GM18907 (cell line): Measurements from ENCODE around the gene CDKAL1.

ENCODE experiments used
- ATAC-seq: cut with Tn5 transposase; IDR thresholded peaks from one replicate; pipeline ENCODE4 v1.9.1; 2021; ENCODE audit warnings: mild to moderate bottlenecking, moderate library complexity; ENCODE audit not compliant: unreplicated experiment

CDKAL1 gene

DNA sequence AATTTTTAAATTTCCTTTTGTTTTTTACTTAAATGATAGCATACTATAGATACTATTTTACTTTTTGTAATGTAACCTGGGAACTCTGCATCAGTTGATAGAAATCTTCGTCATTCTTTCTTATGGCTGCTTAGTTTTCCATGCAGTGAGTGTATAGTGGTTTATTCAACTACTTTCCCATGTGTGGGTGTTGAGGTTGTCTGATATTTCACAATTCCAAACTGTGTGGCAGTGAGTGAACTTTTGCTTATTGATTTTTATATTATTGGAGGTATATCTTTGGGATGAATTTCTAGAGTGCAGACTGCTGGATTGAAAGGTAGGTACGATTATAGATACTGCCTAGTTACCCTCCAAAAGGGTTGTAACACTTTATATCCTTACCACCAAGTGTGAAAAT, 136.5 kb downstream of the CDKAL1 start:
- ATAC-seq, result no peak

GRCh38 chr6:20672038-20672437, 137.8 kb downstream of the CDKAL1 start:
- no peak for ATAC-seq

- no peak for ATAC-seq
Observed at GRCh38 chr6:20673458-20673857, 139.2 kb downstream of the CDKAL1 start.

- no peak for ATAC-seq
Observed at GRCh38 chr6:20674664-20675063, 140.4 kb downstream of the CDKAL1 start.

GRCh38 chr6:20678831-20679352, 144.6 kb downstream of the CDKAL1 start:
- no peak for ATAC-seq

DNA sequence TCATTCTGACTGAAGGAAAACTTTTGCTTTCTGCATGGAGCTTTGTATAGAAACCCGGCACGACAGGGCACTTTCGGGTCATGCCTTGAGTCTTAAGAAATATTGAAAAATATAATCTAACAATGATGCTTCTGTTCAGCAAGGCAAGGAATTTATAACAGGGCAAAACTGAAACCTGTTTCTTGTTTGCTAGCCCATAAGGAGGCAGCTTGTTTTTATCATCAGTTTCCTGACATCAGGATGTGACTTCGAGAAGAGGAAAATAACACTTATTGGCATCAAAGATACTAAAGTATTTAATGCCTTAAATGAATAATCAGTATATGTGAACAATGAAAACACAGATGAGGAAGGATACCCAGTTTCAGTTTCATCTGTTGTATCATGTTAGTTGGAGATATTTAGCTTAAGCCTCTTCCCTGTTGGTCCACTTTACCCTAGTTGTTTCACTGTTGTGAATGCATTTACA, 146.5 kb downstream of the CDKAL1 start:
- peak; percentile 70 for ATAC-seq

- ATAC-seq, result peak; percentile 48
Observed at GRCh38 chr6:20681243-20681684, 147.0 kb downstream of the CDKAL1 start.

DNA sequence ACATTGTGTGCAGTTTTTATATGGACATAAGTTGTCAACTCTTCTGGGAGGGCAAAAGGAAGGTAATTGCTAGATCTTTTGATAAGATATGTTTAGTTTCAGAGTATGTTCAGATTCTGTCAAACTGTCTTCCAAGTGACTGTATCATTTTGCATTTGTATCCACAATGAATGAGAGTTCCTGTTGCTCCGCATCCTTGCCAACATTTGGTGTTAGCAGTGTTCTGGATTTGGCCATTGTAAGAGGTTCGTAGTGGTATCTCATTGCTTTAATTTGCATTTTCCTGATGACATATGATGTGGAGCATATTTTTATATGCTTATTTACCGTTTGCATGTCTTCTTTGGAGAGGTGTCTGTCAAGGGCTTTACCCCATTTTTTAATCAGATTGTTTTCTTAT, 150.2 kb downstream of the CDKAL1 start:
- no peak for ATAC-seq

DNA sequence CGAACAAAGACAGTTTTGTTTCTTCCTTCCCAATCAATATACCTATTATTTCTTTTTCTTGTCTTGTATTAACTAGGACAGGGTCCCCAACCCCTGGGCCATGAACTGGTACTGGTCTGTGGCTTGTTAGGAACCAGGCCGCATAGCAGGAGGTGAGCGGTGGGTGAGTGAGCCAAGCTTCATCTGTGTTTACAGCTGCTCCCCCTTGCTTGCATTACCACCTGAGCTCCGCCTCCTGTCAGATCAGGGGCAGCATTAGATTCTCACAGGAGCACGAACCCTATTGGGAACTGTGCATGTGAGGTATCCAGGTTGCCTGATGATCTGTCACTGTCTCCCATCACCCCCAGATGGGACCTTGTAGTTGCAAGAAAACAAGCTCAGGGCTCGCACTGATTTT, 151.9 kb downstream of the CDKAL1 start:
- no peak for ATAC-seq

DNA sequence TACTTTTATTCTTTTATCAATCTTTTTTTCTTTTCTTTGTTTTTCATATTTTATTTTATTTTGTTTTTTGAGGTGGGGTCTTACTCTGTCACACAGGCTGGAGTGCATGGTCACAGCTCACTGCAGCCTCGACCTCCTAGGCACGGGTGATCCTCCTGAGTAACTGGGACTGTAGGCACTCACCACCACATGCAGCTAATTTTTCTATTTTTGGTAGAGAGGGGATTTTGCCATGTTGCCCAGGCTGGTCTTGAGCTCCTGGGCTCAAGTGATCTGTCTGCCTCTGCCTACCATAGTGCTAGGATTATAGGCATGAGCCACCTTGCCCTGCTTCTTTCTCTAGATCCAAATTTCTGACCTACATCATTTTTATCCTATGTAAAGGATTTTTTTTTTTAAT, 153.2 kb downstream of the CDKAL1 start:
- ATAC-seq, result peak; percentile 42

DNA sequence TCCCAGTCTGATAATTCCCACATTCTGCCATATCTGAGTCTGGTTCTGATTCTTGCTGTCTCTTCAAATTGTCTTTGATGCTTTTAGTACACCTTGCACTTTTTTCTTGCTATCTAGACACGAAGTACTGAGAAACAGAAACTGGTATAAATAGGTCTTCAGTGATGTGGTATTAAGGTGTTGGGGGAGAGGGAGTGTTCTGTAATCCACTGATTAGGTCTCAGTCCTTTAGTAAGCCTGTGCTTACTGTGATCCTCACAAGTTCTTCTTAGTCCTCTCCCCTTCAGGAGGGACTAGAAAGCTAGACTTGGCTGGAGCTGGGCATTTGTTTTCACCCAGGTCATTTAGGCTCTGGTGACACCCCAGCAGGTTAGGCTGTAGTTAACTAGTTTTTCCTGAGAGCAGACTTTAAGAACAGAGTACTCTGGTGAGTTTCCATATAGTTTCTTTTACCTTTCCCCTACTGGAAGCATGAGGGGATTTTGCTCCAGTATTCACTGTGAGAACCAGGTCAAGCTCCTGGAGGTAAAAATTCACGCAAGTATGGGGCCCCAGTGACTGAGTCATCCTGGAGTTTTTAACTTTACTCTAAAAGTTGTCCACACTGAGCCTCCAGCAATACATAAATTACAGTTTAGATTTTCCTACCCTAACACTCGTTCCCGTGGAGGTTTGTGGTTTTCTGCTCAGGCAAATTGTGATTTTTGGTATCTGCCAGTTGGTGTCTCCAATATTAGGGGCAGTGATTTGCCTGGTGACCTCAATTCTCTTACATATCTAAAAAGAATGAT, 154.6 kb downstream of the CDKAL1 start:
- ATAC-seq, result peak; percentile 86

- ATAC-seq, result no peak
Observed at GRCh38 chr6:20691185-20691584, 156.9 kb downstream of the CDKAL1 start.

DNA sequence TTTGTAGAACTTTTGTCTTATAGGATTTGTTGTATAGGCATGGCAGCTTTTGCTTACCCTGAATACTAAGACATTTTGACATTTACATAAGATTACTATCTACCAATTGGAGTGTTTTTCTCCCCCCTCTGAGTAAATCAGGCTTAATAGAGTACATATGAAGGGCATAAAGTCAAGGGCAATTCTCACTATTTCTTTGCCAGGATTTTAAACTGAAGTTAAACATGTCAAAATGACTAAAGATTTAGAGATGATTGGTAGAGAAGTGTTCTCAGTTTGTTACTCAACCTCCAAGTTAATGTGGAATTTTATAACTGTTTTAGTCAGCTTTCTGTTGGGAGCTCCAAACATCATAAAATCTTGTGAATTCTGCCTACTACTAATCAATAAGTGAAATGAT, 157.8 kb downstream of the CDKAL1 start:
- no peak for ATAC-seq

DNA sequence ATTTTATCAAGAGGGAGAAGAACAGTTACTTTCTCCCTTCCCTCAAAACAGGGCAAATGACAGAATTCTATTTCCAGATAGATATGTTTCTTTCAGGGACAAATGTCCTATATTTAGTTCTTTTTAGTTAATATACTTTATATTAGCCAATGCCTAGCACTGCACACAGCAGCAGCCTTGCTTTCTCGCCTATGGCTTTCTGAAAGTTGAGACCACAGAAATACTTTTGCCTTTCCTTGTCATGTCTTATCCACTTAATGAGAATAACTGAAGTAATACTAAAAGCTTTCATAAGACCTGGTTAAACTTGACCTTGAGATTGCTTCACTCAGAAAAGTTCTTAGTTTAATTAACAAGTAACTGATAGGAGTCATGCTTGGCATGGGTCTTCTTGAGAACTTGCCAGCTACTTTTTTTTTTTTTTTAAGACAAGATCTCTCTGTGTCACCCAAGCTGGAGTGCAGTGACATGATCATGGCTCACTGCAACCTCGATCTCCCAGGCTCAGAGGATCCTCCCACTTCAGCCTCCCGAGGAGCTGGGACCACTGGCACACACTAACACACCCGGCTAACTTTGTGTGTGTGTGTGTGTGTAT, 159.3 kb downstream of the CDKAL1 start:
- ATAC-seq, result no peak

DNA sequence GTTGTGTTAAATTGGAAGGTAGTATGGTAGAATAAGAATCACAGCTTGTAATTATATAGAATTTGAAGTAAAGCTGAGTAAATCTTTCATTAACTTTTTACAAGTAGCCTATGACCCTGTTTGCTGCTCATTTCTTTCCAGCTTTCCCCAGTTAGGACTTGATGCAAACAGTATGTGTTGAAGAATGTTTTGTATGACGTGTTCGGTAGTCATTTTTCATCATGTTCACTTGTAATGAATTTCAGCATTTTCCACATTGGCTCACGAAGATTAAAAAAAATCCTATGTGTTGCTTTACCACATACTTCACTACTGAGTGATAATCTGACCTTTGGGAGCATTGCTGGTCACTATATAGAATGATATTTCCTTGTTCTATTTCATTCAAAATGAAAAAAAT, 162.4 kb downstream of the CDKAL1 start:
- no peak for ATAC-seq

DNA sequence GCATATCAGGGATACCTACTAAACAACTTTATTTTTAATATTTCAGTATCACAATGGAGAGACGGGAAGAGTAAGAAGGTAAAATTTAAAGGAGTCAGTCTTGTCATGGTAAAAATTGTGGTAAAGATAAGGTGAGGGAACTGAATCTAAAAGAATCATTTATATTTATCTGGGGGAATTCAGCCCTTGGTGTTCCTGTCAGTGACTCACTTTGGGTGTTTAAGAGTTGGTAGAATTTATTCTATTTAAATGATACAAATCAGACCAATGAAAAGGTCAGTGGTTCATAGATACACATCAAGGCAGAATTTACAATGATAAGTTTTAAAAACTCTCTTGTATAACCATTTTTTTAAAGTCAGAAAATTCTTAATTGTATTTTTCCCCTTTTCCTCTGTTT, 164.4 kb downstream of the CDKAL1 start:
- no peak for ATAC-seq

DNA sequence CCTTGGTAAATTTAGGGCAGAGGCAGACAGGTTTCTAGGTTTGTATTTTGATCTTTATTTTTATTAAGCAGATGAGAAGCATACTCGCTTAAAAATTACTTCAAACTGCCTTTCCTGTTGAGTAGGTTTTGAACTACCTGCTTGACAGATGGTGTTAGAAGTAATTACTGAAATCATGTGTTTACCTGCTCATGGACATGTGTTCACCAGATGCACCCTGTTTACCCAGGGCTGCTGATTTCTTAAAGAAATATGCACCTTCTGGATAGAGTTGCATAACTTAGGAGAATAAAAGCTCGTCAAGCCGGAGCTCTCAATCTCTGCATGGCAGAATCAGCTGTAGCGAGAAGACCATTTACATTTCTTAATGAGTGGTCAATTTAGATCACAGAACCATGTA, 165.1 kb downstream of the CDKAL1 start:
- no peak for ATAC-seq

GRCh38 chr6:20700375-20700774, 166.1 kb downstream of the CDKAL1 start:
- no peak for ATAC-seq

DNA sequence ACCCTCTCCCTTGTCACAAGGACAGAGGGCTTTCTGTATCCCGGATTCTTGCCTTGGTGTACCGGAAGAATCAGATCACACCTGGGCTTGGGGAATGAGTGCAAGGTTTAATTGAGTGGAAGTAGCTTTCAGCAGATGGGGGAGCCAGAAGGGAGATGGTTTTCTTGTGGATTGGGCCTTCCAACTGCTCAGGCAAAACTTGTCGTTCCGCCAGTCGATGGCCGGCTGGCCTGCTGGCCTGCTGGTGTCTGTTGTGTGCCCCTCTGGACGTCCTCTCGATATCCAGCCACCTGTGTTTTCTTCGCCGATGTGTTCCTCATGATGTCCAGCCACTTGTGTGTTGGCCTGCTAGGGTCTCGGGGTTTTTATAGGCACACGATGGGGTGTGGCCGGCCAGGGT, 168.1 kb downstream of the CDKAL1 start:
- ATAC-seq, result no peak

GRCh38 chr6:20703049-20703448, 168.8 kb downstream of the CDKAL1 start:
- no peak for ATAC-seq

DNA sequence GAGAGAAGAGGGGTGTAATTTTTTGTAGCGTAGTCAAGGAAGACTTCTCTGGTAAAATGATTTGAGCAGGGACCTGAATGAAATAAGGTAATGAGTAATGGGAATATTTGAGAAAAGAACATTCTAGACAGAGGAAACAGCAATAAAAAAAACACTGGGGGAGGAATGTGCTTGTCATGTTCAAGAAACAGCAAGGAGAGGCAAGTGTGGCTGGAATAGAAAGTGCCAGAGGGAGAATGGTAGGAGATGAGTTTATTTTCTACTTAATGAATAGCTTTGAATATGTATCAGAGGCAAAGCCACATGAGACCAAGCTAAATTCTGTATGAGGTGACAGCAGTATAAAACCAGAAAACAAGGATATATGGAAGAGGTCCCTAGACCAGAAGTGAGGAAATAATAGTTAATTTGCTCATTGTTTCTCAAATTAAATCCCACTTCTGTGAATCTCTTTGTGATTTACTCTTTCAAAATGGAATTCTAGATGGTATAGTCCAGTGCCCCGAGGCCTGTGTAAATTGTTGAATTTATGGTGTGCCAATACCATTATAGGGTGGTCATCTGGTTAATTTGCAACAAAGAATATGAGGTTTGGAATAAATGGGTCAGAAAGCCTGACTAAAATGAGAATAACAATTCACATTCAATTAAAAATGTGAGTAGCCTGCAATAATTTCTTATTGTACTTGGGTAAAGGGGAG, 170.2 kb downstream of the CDKAL1 start:
- no peak for ATAC-seq

GRCh38 chr6:20705741-20706140, 171.5 kb downstream of the CDKAL1 start:
- no peak for ATAC-seq
